IMR-90 (cell line): ENCODE results near the gene COL23A1. TPM values are rescaled to one million over a fixed set of nuclear protein-coding genes. Genes with fewer than 3 reads are reported as not detected.

Source experiments
- ATAC-seq: fragments of 200-7000 bp; cut with Tn5 transposase; 2 replicates; pipeline ENCODE4 v1.9.1; 2020; ENCODE audit warnings: low read depth, mild to moderate bottlenecking, moderate library complexity
- BruUV-seq: library from RNA; stranded (reverse); fragments of 400-500 nt; replicated peaks from 2 replicates; lab custom pipeline; 2021; lab: Mats Ljungman, UMichigan
- CTCF ChIA-PET: fragments of 300-600 bp; formaldehyde crosslinking; extraction: SDS; loops from one replicate; lab custom pipeline; 2021; ENCODE audit warnings: antibody characterized with exemption; lab: Yijun Ruan, JAX
- POLR2A ChIA-PET: fragments of 300-600 bp; sonication (Branson Sonifier 250); formaldehyde crosslinking; loops from one replicate; lab custom pipeline; 2022; ENCODE audit warnings: antibody characterized with exemption; ENCODE audit not compliant: unreplicated experiment; lab: Charles Lee
- DNase-seq: peaks from one replicate; pipeline ENCODE4 v3.0.0; 2013
- H2AFZ ChIP-seq: replicated peaks from 2 replicates; pipeline ENCODE3; 2013; ENCODE audit warnings: low read length, mild to moderate bottlenecking; ENCODE audit not compliant: poor library complexity
- H2AK5ac ChIP-seq: 2 replicates; pipeline ENCODE4 v1.6.1; 2013; ENCODE audit warnings: low read depth, low read length, inconsistent platforms
- H2AK9ac ChIP-seq: replicated peaks from 2 replicates; pipeline ENCODE3; 2013; ENCODE audit warnings: mild to moderate bottlenecking, low read depth, low read length, moderate library complexity; ENCODE audit not compliant: poor library complexity
- H2BK120ac ChIP-seq: 2 replicates; pipeline ENCODE4 v1.6.1; 2013; ENCODE audit warnings: low read depth, low read length, inconsistent platforms
- H2BK15ac ChIP-seq: 3 replicates; pipeline ENCODE4 v1.6.1; 2013; ENCODE audit warnings: low read depth, low read length, inconsistent platforms
- H2BK20ac ChIP-seq: 2 replicates; pipeline ENCODE4 v1.6.1; 2013; ENCODE audit warnings: low read depth, mild to moderate bottlenecking, inconsistent platforms, low read length, moderate library complexity
- H2BK5ac ChIP-seq: 2 replicates; pipeline ENCODE4 v1.6.1; 2013; ENCODE audit warnings: mild to moderate bottlenecking, low read depth, low read length, inconsistent platforms; ENCODE audit not compliant: poor library complexity, severe bottlenecking
- H3K14ac ChIP-seq: replicated peaks from 2 replicates; pipeline ENCODE4 v1.6.1; 2013; ENCODE audit warnings: low read depth, low read length, inconsistent platforms
- H3K18ac ChIP-seq: 2 replicates; pipeline ENCODE4 v1.6.1; 2013; ENCODE audit warnings: low read depth, low read length, control low read depth
- H3K23ac ChIP-seq: 2 replicates; pipeline ENCODE4 v1.6.1; 2013; ENCODE audit warnings: low read depth, low read length, inconsistent platforms
- H3K27ac ChIP-seq: 2 replicates; pipeline ENCODE4 v1.5.1; 2013; ENCODE audit warnings: mild to moderate bottlenecking, control low read depth, low read length; ENCODE audit not compliant: insufficient read depth
- H3K27me3 ChIP-seq: 2 replicates; pipeline ENCODE4 v1.6.1; 2013; ENCODE audit warnings: low read length; ENCODE audit not compliant: control insufficient read depth, insufficient read depth
- H3K36me3 ChIP-seq: 2 replicates; pipeline ENCODE4 v1.6.1; 2013; ENCODE audit warnings: low read length, mixed read lengths; ENCODE audit not compliant: control insufficient read depth, insufficient read depth
- H3K4ac ChIP-seq: 2 replicates; pipeline ENCODE4 v1.6.1; 2013; ENCODE audit warnings: low read depth, low read length, inconsistent platforms
- H3K4me1 ChIP-seq: 2 replicates; pipeline ENCODE4 v1.6.1; 2013; ENCODE audit warnings: low read length, mixed read lengths; ENCODE audit not compliant: control insufficient read depth, insufficient read depth
- H3K4me2 ChIP-seq: 2 replicates; pipeline ENCODE4 v1.6.1; 2013; ENCODE audit warnings: low read depth, mild to moderate bottlenecking, control low read depth, low read length, moderate library complexity
- H3K4me3 ChIP-seq: 2 replicates; pipeline ENCODE4 v1.5.1; 2013; ENCODE audit warnings: low read depth, mild to moderate bottlenecking, control low read depth, low read length, moderate library complexity; ENCODE audit not compliant: insufficient read depth
- H3K56ac ChIP-seq: 2 replicates; pipeline ENCODE4 v1.6.1; 2013; ENCODE audit warnings: low read length, inconsistent platforms; ENCODE audit not compliant: insufficient read depth; ENCODE audit errors: extremely low read depth
- H3K79me1 ChIP-seq, 2 experiments: 2 replicates each; pipeline ENCODE4 v1.6.1; 2013; ENCODE audit warnings: low read length in 2 of 2, inconsistent platforms in 1 of 2, low read depth in 1 of 2
- H3K9ac ChIP-seq: 2 replicates; pipeline ENCODE4 v1.6.1; 2013; ENCODE audit warnings: low read depth, low read length, control low read depth
- H3K9me1 ChIP-seq: 2 replicates; pipeline ENCODE4 v1.6.1; 2013; ENCODE audit warnings: low read length, inconsistent platforms; ENCODE audit not compliant: insufficient read depth
- H3K9me3 ChIP-seq: 2 replicates; pipeline ENCODE4 v1.6.1; 2013; ENCODE audit warnings: low read length; ENCODE audit not compliant: control insufficient read depth, insufficient read depth
- H4K20me1 ChIP-seq: 2 replicates; pipeline ENCODE4 v1.6.1; 2013; ENCODE audit warnings: low read length, inconsistent platforms; ENCODE audit not compliant: insufficient read depth
- H4K5ac ChIP-seq: 2 replicates; pipeline ENCODE4 v1.6.1; 2013; ENCODE audit warnings: mild to moderate bottlenecking, low read depth, low read length, control low read depth
- H4K8ac ChIP-seq, 2 experiments: 2 replicates each; pipeline ENCODE4 v1.6.1; 2013; ENCODE audit warnings: low read depth in 2 of 2, low read length in 2 of 2, control low read depth in 1 of 2, inconsistent platforms in 1 of 2
- H4K91ac ChIP-seq: 2 replicates; pipeline ENCODE4 v1.6.1; 2013; ENCODE audit warnings: low read depth, low read length, inconsistent platforms; ENCODE audit not compliant: insufficient read depth
- BHLHE40 ChIP-seq: fragments of 150-350 bp; IDR thresholded peaks from 2 replicates; pipeline ENCODE4 v1.6.1; 2016; ENCODE audit warnings: mild to moderate bottlenecking, low read depth, low read length
- CHD1 ChIP-seq: IDR thresholded peaks from 2 replicates; pipeline ENCODE4 v1.6.1; 2012; ENCODE audit warnings: low read depth, low read length, improper control_type of control experiment
- CTCF ChIP-seq: conservative IDR thresholded peaks from 2 replicates; pipeline ENCODE4 v1.5.1; 2012; ENCODE audit warnings: mild to moderate bottlenecking, low read depth, low read length, improper control_type of control experiment
- WGBS, 2 experiments: methylation state at CpG; one replicate each; pipeline versions ENCODE4 v1.1.5 to v1.1.7; 2013; ENCODE audit warnings: missing lambda C conversion rate in 2 of 2; ENCODE audit not compliant: insufficient read length in 1 of 2; ENCODE audit errors: extremely low coverage in 2 of 2; 5-methylcytosine and 5-hydroxymethylcytosine counted together
- dilution Hi-C: fragments of 300-500 bp; cut with HindIII; formaldehyde crosslinking; loops from one replicate; pipeline ENCODE4 v1.14.3; 2018; ENCODE audit warnings: low sequenced_read_pairs; ENCODE audit not compliant: unreplicated experiment
- in situ Hi-C: fragments of 300-500 bp; cut with MboI; formaldehyde crosslinking; loops from 3 replicates; pipeline ENCODE4 v1.14.3; 2019; ENCODE audit warnings: low sequenced_read_pairs, inconsistent platforms, mixed read lengths
- intact Hi-C: fragments of 100-400 bp; cut with micrococcal nuclease; formaldehyde crosslinking; loops from 2 replicates; pipeline ENCODE4 v1.10.0; 2022
- polyA plus RNA-seq, 3 experiments: library from polyadenylated mRNA; depleted of rRNA; stranded (reverse); fragments of >200 nt; gene quantifications; 2 replicates each; pipeline ENCODE4 v1.2.3, GENCODE V29; 2012; ENCODE audit warnings: low replicate concordance in 1 of 3
- total RNA-seq: library from RNA; depleted of rRNA; stranded (reverse); fragments of >200 nt; gene quantifications from 2 replicates; pipeline ENCODE4 v1.2.3, GENCODE V29; 2012

Gene COL23A1
- total and polyA plus RNA-seq, 2 of the 4 experiments (the other 2 are of a cell fraction) = not detected

DNA sequence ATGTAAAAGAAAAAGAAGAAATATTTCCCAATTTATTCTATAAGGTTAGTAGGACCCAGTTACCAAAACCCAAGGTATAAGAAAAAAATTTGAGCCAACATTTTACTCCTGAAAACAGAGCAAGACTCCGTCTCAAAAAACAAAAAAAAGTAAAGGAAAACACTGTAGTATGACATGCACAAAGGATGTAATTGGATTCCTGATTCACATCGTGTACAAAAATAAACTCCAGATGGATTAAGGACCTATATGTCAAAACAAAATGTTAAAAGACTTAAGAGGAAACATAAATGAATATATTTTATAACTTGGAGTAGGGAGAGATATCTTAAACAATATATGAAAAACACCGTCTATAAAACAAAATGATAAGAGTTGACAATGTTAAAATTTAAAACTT lies 371.4 kb downstream of the COL23A1 start:
- no peak overlapping the region for H2AFZ ChIP-seq
- H3K4ac ChIP-seq = no peak overlapping the region
- H3K4me3 ChIP-seq = no peak overlapping the region
- H3K4me2 ChIP-seq = no peak overlapping the region
- H3K79me1 ChIP-seq = peaks cover 8 to 41% of the 10 kb centered on the region in 2 experiments; a peak in 3 of 4 replicates
- H3K27ac ChIP-seq = no peak overlapping the region
- TF ChIP-seq BHLHE40 (no peak), CTCF (no peak), CHD1 (no peak)
- H3K36me3 ChIP-seq = peaks cover 45% of the 10 kb centered on the region
- no peak overlapping the region for H3K23ac ChIP-seq
- no peak for ATAC-seq
- H3K56ac ChIP-seq = no peak overlapping the region
- H2BK120ac ChIP-seq = no peak overlapping the region
- H3K18ac ChIP-seq = no peak overlapping the region
- peaks cover 11% of the 10 kb centered on the region for H3K9me1 ChIP-seq
- no peak overlapping the region for H2BK20ac ChIP-seq
- no peak overlapping the region for H2BK5ac ChIP-seq
- no peak overlapping the region for H4K8ac ChIP-seq
- intact Hi-C loops (no loop called here), in situ Hi-C loops (no loop called here), dilution Hi-C loops (no loop called here)
- no peaks in the 10 kb centered on the region for H3K9me3 ChIP-seq
- H4K91ac ChIP-seq = no peak overlapping the region
- H2BK15ac ChIP-seq = no peak overlapping the region
- no peak overlapping the region for H2AK5ac ChIP-seq
- POLR2A ChIA-PET = no interaction called here
- peak; percentile 38 for DNase-seq
- no peak overlapping the region for H4K5ac ChIP-seq
- no peak overlapping the region for H3K14ac ChIP-seq
- no TSS peak for BruUV-seq
- H2AK9ac ChIP-seq = no peak overlapping the region
- H4K20me1 ChIP-seq = peaks cover 17% of the 10 kb centered on the region
- CTCF ChIA-PET = no interaction called here
- WGBS, 2 experiments = no CpG with 5 or more reads among the region's 3 CpGs
- H3K27me3 ChIP-seq = no peaks in the 10 kb centered on the region
- no peaks in the 10 kb centered on the region for H3K4me1 ChIP-seq
- no peak overlapping the region for H3K9ac ChIP-seq
